HG03442 (cell line): ENCODE data around the gene IER5.

Experiments used
- ATAC-seq: cut with Tn5 transposase; IDR thresholded peaks from one replicate; pipeline ENCODE4 v1.9.1; 2021; ENCODE audit warnings: mild to moderate bottlenecking, moderate library complexity; ENCODE audit not compliant: unreplicated experiment

Gene IER5

GRCh38 chr1:181133441-181133951 lies 45.0 kb downstream of the IER5 start:
- no peak for ATAC-seq

- ATAC-seq, result no peak
These were observed 45.5 kb downstream of the IER5 start for GRCh38 chr1:181133969-181134418.

GRCh38 chr1:181134543-181135436 lies 46.3 kb downstream of the IER5 start:
- ATAC-seq, result peak; percentile 37

- ATAC-seq, result no peak
These were observed 46.9 kb downstream of the IER5 start for GRCh38 chr1:181135437-181135731.

GRCh38 chr1:181135815-181136737 lies 47.6 kb downstream of the IER5 start:
- ATAC-seq, result no peak

- no peak for ATAC-seq
These were observed 48.2 kb downstream of the IER5 start for GRCh38 chr1:181136738-181137122.

- no peak for ATAC-seq
These were observed 48.8 kb downstream of the IER5 start for GRCh38 chr1:181137217-181137743.

GRCh38 chr1:181139631-181140061 lies 51.1 kb downstream of the IER5 start:
- no peak for ATAC-seq

- ATAC-seq, result no peak
These were observed 51.9 kb downstream of the IER5 start for GRCh38 chr1:181140398-181140797.

GRCh38 chr1:181140891-181141290 lies 52.4 kb downstream of the IER5 start:
- no peak for ATAC-seq

GRCh38 chr1:181141431-181141910 lies 53.0 kb downstream of the IER5 start:
- no peak for ATAC-seq
